ENCODE data around the gene THTPA.

DNA sequence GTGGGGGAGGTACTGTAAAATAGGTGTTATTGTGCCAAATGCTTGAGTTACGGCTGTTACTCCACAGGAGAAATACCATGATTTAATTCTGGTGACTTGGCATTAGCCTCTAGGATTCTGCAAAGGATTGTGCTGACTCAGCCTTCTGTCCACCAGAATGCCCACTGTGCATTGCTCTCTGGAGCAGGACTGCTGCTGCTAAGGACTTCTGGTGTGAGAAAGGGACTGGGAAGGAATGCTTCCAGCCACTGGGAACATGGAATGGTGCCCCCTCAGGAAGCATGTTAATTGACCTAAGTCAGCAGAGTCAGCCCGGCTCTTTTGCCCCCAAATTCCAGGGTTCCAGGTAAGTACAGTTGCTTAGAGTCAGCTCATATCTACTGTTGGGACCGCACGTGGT is 37.4 kb upstream of the THTPA start:
- TF ChIP-seq, protein P1, sequence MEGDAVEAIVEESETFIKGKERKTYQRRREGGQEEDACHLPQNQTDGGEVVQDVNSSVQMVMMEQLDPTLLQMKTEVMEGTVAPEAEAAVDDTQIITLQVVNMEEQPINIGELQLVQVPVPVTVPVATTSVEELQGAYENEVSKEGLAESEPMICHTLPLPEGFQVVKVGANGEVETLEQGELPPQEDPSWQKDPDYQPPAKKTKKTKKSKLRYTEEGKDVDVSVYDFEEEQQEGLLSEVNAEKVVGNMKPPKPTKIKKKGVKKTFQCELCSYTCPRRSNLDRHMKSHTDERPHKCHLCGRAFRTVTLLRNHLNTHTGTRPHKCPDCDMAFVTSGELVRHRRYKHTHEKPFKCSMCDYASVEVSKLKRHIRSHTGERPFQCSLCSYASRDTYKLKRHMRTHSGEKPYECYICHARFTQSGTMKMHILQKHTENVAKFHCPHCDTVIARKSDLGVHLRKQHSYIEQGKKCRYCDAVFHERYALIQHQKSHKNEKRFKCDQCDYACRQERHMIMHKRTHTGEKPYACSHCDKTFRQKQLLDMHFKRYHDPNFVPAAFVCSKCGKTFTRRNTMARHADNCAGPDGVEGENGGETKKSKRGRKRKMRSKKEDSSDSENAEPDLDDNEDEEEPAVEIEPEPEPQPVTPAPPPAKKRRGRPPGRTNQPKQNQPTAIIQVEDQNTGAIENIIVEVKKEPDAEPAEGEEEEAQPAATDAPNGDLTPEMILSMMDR (conservative IDR thresholded peaks at IDR 0.05 in 1 of 2, IDR thresholded peaks at IDR 0.05 in 1 of 2; ENCODE audit: low read depth in 1 of 2, low read length in 2 of 2) = no peak
- no peak for TF ChIP-seq EZH2 (IDR thresholded peaks at IDR 0.05; ENCODE audit: low read length, missing control alignments)

Data from fibroblast of lung (primary cell).